Measurements from ENCODE around the gene PVR. TPM values are rescaled to one million over a fixed set of nuclear protein-coding genes. Genes with fewer than 3 reads are reported as not detected.
A peak's percentile ranks its signal among the peaks of the same experiment; 100 is the strongest.

PVR gene
- total RNA-seq, 2 experiments from 2014 or later, result 2.4 to 7.8 TPM

DNA sequence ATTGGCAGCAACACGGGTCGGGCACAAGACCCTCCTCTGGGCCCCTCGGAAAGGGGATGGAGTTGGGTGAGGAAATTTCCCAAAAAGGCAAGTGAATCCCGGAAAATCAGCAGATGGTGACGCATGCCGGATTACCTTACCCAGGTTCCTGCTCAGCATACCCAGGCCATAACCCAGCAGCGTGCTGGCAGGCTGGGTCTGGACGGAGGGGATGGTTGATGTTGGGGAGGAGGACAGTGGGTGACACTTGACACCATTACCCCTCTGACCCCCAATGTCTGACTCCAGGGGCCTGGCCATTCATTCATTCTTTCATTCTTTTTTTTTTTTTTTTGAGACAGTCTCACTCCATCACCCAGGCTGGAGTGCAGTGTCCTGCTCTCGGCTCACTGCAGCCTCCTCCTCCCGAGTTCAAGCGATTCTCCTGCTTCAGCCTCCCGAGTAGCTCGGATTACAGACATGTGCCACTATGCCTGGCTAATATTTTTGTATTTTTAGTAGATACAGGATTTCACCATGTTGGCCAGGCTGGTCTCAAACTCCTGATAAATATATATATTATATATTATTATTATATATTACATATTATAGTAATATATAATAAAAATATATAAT is 799 bp downstream of the PVR start:
- Mint-ChIP-seq H3K27ac (no peak overlapping the region), H3K27me3 (peaks cover 19% of the 10 kb centered on the region), H3K4me1 (peaks cover 3% of the 10 kb centered on the region), H3K9me3 (ENCODE audit: low read depth) (no peaks in the 10 kb centered on the region), H3K4me3 (peak overlapping the region; percentile 68), H3K36me3 (no peaks in the 10 kb centered on the region)
- CTCF ChIA-PET, result interaction anchor here (0.7 to 3.9 kb wide), 3 partner anchors 13 to 681 kb away, joined by 3 to 15 read pairs (median 6); no protein-coding TSS in a partner anchor
- DNase-seq (no peak), ATAC-seq (peak; percentile 57)

DNA sequence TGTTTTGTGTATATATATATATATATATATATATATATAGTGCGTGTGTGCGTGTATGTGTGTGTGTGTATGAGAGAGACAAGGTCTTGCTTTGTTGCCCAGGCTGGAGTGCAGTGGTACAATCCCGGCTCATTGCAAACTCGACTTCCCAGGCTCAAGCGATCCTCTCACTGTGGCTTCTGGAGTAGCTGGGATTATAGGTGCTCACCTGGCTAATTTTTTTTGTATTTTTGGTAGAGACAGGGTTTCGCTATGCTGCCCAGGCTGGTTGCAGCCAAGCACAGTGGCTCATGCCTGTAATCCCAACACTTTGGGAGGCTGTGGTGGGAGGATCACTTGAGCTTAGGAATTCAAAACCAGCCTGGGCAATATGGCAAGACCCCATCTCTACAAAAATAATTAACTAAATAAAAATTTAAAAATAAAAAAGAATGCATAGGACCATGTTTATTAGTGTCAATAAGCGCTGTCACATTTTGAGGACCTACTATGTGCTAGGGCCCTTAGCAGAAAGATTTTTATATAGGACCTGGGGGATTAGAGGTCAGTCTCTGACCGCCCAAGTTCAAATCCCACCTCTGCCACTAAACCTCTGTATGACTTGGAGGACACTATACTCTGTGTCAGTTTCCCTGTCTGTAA is 1.8 kb downstream of the PVR start:
- no peaks in the 10 kb centered on the region for H3K9me3 Mint-ChIP-seq (ENCODE audit: low read depth)
- H3K36me3 Mint-ChIP-seq, result no peaks in the 10 kb centered on the region
- no peak overlapping the region for H3K27ac Mint-ChIP-seq
- DNase-seq (no peak), ATAC-seq (no peak)
- CTCF ChIA-PET, result interaction anchor here (3.9 kb wide), 1 partner anchor 12 kb away, joined by 15 read pairs; no protein-coding TSS in a partner anchor
- peaks cover 19% of the 10 kb centered on the region for H3K27me3 Mint-ChIP-seq
- peaks cover 3% of the 10 kb centered on the region for H3K4me1 Mint-ChIP-seq
- no peak overlapping the region for H3K4me3 Mint-ChIP-seq

DNA sequence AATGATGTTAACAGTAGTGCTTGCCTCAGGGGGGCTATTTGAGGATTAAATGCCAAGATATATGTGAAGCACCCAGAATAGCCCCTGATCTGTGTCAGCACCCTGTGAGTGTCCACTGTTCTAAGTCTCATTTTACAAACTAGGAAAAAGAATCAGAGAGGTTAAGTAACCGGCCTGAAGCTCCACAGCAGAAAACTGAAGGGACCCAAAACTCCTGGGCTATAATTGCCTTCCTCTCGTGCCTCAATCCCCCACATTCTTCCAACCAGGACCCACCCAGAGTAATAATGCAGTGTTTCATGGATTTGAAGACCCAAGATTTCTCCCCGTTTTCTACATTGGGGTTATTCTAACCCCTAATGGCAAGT is 2.3 kb downstream of the PVR start:
- Mint-ChIP-seq H3K36me3 (no peaks in the 10 kb centered on the region), H3K27ac (no peak overlapping the region), H3K4me1 (peaks cover 3% of the 10 kb centered on the region), H3K4me3 (no peak overlapping the region), H3K27me3 (peaks cover 19% of the 10 kb centered on the region), H3K9me3 (ENCODE audit: low read depth) (no peaks in the 10 kb centered on the region)
- CTCF ChIA-PET, result no interaction called here
- DNase-seq, result no peak
- ATAC-seq, result no peak

DNA sequence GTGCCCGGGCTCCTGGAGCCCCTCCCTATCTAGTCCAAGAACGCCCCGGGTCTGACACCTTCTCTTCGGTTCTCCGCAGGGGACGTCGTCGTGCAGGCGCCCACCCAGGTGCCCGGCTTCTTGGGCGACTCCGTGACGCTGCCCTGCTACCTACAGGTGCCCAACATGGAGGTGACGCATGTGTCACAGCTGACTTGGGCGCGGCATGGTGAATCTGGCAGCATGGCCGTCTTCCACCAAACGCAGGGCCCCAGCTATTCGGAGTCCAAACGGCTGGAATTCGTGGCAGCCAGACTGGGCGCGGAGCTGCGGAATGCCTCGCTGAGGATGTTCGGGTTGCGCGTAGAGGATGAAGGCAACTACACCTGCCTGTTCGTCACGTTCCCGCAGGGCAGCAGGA is 3.4 kb downstream of the PVR start:
- Mint-ChIP-seq H3K4me3 (no peak overlapping the region), H3K9me3 (ENCODE audit: low read depth) (no peaks in the 10 kb centered on the region), H3K27me3 (peaks cover 12% of the 10 kb centered on the region), H3K4me1 (peaks cover 3% of the 10 kb centered on the region), H3K36me3 (no peaks in the 10 kb centered on the region), H3K27ac (no peak overlapping the region)
- CTCF ChIA-PET, result interaction anchor here (0.5 kb wide), 1 partner anchor 1633 kb away, joined by 3 read pairs; no protein-coding TSS in a partner anchor
- DNase-seq, result no peak
- no peak for ATAC-seq

DNA sequence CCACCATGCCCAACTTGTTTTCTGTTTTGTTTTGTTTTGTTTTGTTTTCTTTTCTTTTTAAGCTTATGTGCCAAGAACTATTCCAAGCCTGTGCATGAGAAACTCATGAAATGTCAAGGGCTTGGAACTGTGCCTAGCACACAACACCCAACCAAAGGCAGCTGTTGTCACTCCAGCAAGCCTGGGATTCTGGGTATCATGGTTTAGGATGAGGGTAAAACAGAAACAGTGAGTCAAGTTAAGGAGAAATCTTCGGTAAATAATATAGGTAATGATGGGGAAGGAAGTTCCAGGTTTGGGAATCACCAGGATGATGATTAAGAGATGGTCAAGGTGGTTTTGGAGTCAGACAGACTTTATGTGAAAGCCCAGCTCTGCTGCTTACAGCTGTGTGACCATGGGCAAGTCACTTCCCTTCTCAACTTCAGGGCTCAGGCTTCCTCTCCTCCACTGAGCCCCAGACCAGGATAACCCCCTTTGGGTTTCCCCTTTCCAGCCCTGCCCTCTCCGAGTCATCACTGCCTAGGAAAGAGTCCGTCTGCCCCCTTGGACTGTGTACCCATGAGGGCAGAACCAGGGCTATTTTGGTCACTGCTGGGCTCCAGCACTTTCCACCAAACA is 5.0 kb downstream of the PVR start:
- Mint-ChIP-seq H3K27ac (no peak overlapping the region), H3K4me3 (no peak overlapping the region), H3K9me3 (ENCODE audit: low read depth) (no peaks in the 10 kb centered on the region), H3K27me3 (peaks cover 6% of the 10 kb centered on the region), H3K4me1 (peaks cover 1% of the 10 kb centered on the region), H3K36me3 (no peaks in the 10 kb centered on the region)
- CTCF ChIA-PET, result interaction anchor here (1.4 kb wide), 1 partner anchor 9 kb away, joined by 6 read pairs; no protein-coding TSS in a partner anchor
- ATAC-seq, result no peak
- DNase-seq, result no peak

DNA sequence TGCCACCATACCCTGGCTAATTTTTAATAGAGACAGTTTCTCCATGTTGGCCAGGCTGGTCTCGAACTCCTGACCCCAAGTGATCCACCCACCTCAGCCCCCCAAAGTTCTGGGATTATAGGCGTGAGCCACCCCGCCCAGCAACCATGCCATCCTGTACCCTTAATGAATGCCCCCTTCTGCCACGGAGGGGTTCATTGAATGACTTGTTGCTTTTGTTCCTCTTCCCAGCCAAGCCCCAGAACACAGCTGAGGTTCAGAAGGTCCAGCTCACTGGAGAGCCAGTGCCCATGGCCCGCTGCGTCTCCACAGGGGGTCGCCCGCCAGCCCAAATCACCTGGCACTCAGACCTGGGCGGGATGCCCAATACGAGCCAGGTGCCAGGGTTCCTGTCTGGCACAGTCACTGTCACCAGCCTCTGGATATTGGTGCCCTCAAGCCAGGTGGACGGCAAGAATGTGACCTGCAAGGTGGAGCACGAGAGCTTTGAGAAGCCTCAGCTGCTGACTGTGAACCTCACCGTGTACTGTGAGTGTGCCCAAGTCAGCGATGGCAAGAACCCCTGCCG is 6.0 kb downstream of the PVR start:
- Mint-ChIP-seq H3K9me3 (ENCODE audit: low read depth) (no peaks in the 10 kb centered on the region), H3K4me1 (no peaks in the 10 kb centered on the region), H3K27me3 (peaks cover under 1% of the 10 kb centered on the region), H3K4me3 (no peak overlapping the region), H3K36me3 (no peaks in the 10 kb centered on the region), H3K27ac (no peak overlapping the region)
- CTCF ChIA-PET, result no interaction called here
- ATAC-seq (no peak), DNase-seq (no peak)

DNA sequence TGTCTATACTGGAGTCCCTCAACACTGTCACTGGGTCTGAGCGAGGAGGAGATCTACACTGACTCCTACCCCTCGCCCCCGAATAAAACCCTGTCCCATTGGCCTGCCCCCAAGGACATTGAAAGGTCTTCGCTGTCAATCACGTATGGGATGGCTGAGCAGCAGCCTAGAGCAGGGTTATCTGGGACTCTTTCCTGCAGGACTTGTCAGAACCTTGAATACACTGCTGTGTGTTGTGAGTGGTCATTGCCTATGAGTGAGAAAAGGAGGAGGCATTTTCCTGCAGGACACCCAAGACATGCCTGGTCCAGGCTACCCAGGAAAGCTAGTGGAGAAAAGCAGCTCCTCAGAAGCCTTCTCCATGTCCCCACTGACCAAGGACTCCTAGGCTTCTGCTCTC is 9.6 kb downstream of the PVR start:
- Mint-ChIP-seq H3K4me1 (no peaks in the 10 kb centered on the region), H3K4me3 (no peak overlapping the region), H3K27me3 (no peaks in the 10 kb centered on the region), H3K9me3 (ENCODE audit: low read depth) (no peaks in the 10 kb centered on the region), H3K36me3 (no peaks in the 10 kb centered on the region), H3K27ac (no peak overlapping the region)
- no peak for ATAC-seq
- CTCF ChIA-PET, result interaction anchor here (2.0 to 2.5 kb wide), 4 partner anchors 10 to 131 kb away, joined by 5 to 19 read pairs (median 13); no protein-coding TSS in a partner anchor
- DNase-seq, result no peak

DNA sequence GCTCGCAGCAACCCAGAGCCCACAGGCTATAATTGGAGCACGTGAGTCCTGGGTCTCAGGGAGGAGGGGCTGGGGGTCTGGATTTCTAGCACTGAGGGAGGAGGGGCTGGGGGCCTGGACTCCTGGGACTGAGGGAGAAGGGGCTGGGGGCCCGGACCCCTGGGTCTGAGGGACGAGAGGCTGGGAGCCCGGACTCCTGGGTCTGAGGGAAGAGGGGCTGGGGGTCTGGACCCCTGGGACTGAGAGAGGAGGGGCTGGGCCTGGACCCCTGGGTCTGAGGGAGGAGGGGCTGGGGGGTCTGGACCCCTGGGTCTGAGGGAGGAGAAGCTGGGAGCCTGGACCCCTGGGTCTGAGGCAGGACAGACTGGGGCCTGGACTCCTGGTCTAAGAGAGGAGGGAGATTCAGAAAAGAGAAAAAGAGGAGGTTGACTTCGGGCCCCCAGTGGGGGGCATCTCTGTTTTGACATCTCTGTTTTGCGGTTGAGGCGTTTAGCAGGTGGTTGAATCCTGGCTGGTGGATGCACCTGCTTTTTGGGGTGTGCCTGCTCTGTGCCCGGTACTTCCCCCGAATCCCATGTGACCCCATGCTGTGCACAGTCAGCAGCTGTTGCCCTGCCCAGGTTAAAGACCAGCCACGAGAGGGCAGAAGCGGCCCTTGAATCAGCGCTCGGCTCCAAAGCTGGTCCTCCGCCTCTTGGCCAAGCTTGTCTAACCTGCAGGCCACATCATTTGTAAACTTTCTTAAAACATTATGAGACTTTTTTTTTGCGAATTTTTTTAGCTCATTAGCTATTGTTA is 10.5 kb downstream of the PVR start:
- Mint-ChIP-seq H3K36me3 (no peaks in the 10 kb centered on the region), H3K4me1 (no peaks in the 10 kb centered on the region), H3K27ac (no peak overlapping the region), H3K27me3 (no peaks in the 10 kb centered on the region), H3K9me3 (ENCODE audit: low read depth) (no peaks in the 10 kb centered on the region), H3K4me3 (no peak overlapping the region)
- peak; percentile 81 for DNase-seq
- CTCF ChIA-PET, result interaction anchor here (0.7 to 4.4 kb wide), 18 partner anchors 9 to 194 kb away, joined by 3 to 28 read pairs (median 4); partner anchors contain the start of genes NECTIN2 and PVR
- peak; percentile 83 for ATAC-seq

DNA sequence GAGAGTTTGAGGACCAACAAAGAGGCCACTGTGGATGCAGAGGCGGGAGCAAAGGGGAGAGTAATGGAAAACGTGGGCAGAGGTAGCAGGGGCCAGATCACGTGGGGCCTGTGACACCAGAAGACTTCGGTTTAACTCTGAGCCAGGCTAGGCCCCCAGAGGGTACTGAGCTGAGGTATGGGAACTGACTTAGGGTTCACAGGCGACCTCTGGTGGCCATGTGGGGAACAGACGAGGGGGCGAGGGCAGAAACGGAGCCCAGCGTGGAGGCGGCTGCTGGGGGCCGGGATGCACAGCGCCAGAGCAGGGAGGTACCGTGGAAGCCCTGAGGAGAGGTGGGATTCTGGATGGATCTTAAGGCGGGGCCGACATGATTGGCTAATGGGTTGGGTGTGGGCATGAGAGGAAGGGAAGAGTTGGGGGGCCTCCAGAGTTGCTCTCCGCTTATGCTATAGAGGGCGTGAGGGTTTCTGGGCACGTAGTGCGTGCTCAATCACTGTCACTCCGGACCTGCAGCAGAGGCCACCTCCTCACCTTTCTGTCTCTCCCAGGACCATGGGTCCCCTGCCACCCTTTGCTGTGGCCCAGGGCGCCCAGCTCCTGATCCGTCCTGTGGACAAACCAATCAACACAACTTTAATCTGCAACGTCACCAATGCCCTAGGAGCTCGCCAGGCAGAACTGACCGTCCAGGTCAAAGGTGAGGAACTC is 13.7 kb downstream of the PVR start:
- Mint-ChIP-seq H3K27me3 (no peaks in the 10 kb centered on the region), H3K36me3 (no peaks in the 10 kb centered on the region), H3K27ac (no peak overlapping the region), H3K9me3 (ENCODE audit: low read depth) (no peaks in the 10 kb centered on the region), H3K4me3 (no peak overlapping the region), H3K4me1 (no peaks in the 10 kb centered on the region)
- peak; percentile 72 for ATAC-seq
- DNase-seq, result peak; percentile 70
- CTCF ChIA-PET, result interaction anchor here (0.7 to 4.4 kb wide), 17 partner anchors 9 to 233 kb away, joined by 3 to 28 read pairs (median 4); partner anchors contain the start of genes BCAM, CEACAM19 and PVR

DNA sequence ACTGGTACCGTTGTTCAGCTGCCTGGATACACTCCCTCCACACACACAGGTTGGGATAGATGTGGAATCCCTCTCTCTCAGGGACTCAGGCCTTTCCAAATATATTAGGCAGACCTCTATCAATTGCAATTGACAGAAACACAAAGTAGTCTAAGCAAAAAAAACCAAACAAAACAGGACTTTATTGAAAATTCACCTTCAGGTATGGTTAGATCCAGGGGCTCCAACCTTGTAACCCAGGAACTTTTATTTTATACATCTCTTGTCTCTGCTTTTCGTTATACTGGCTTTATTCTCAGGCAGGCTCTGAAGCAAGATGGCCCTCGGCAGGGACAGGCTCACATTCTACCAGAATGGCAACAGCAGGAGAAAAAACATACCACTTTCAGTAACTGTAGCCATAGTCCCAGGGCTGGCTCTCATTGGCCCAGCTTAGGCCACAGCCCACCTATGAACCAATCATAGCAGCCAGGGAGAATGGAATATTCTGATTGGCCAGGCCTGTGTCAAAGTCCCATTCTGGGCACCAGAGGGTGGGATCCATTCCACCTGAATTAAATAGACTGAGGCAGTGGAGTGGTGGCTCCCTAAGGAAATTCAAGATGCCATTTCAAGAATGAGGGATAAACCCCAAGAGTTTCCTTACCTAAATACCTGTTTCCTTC is 14.5 kb downstream of the PVR start:
- H3K36me3 Mint-ChIP-seq, result no peaks in the 10 kb centered on the region
- no peak for ATAC-seq
- H3K9me3 Mint-ChIP-seq (ENCODE audit: low read depth), result no peaks in the 10 kb centered on the region
- H3K4me1 Mint-ChIP-seq, result no peaks in the 10 kb centered on the region
- no peaks in the 10 kb centered on the region for H3K27me3 Mint-ChIP-seq
- H3K27ac Mint-ChIP-seq, result no peak overlapping the region
- CTCF ChIA-PET, result interaction anchor here (1.0 to 4.4 kb wide), 8 partner anchors 10 to 232 kb away, joined by 3 to 28 read pairs (median 6); partner anchors contain the start of gene PVR
- no peak for DNase-seq
- H3K4me3 Mint-ChIP-seq, result no peak overlapping the region

DNA sequence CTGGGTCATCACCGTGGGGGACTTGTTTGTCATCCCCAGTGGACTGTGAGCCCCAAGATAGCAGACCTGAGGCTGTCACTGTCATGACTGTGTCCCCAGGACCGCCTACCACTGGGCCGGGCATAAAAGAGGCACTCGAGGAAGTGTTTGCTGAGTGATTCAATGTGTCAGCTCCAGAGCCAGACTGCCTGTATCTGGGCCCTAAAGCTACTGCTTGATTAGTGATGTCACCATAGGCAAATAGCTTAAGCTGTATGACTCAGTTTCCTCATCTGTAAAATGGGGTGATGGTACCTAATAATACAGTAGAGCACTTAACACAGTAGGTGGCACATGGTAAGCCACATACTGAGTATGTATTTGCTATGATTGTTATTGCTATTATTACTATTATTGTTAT is 16.4 kb downstream of the PVR start:
- Mint-ChIP-seq H3K27ac (no peak overlapping the region), H3K4me1 (no peaks in the 10 kb centered on the region), H3K36me3 (no peaks in the 10 kb centered on the region), H3K4me3 (no peak overlapping the region), H3K9me3 (ENCODE audit: low read depth) (no peaks in the 10 kb centered on the region), H3K27me3 (no peaks in the 10 kb centered on the region)
- CTCF ChIA-PET, result interaction anchor here (1.7 kb wide), 1 partner anchor 89 kb away, joined by 5 read pairs; no protein-coding TSS in a partner anchor
- DNase-seq, result no peak
- no peak for ATAC-seq

DNA sequence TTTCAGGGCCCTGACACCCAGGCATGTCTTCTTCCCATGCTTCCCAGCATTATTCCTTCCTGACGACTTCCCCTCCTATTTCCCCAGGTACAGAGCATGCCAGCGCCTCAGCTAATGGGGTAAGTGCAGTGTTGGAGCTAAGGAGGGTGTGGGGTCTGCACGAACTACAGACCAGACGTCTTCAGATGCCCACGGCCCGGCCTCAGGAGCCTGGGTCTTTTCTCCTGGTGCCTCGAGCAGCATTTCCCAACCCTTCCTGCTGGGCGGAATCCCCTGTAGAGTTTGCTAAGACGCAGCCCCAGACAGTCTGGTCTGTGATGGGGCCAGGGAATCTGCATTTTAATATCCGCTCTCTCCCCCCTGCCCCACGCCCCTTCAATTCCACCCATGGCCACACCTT is 17.5 kb downstream of the PVR start:
- H3K4me3 Mint-ChIP-seq, result no peak overlapping the region
- H3K27me3 Mint-ChIP-seq, result no peaks in the 10 kb centered on the region
- no peaks in the 10 kb centered on the region for H3K36me3 Mint-ChIP-seq
- H3K4me1 Mint-ChIP-seq, result no peaks in the 10 kb centered on the region
- H3K27ac Mint-ChIP-seq, result no peak overlapping the region
- no peak for DNase-seq
- ATAC-seq, result no peak
- CTCF ChIA-PET, result interaction anchor here (1.7 kb wide), 1 partner anchor 90 kb away, joined by 5 read pairs; no protein-coding TSS in a partner anchor
- no peaks in the 10 kb centered on the region for H3K9me3 Mint-ChIP-seq (ENCODE audit: low read depth)

All from activated CD8-positive, alpha-beta memory T cell treated with anti-CD3 and anti-CD28 coated beads, Interleukin-2, amount 10 ng/mL, durations not matched to agents 7 days and 5 days (primary cell).